ENCODE measurements around the gene CCDC3.
"Not testable (repeated sequence)": the region's sequence is repeated elsewhere in the genome, so short reads cannot be mapped to it uniquely, and the experiment has no call there.

The CCDC3 gene

GRCh38 chr10:12888470-12888869 is 113.0 kb downstream of the CCDC3 start:
- no peak for DNase-seq (ENCODE audit: low read depth, low spot score)

GRCh38 chr10:12887780-12888179 is 113.7 kb downstream of the CCDC3 start:
- DNase-seq (ENCODE audit: low read depth, low spot score) = no peak

GRCh38 chr10:12884851-12885250 is 116.7 kb downstream of the CCDC3 start:
- DNase-seq (ENCODE audit: low read depth, low spot score) = no peak

GRCh38 chr10:12880423-12880822 is 121.1 kb downstream of the CCDC3 start:
- DNase-seq (ENCODE audit: low read depth, low spot score) = no peak

GRCh38 chr10:12877150-12877549 is 124.4 kb downstream of the CCDC3 start:
- DNase-seq (ENCODE audit: low read depth, low spot score) = no peak

GRCh38 chr10:12876266-12876665 is 125.2 kb downstream of the CCDC3 start:
- DNase-seq (ENCODE audit: low read depth, low spot score) = no peak

GRCh38 chr10:12875100-12875499 is 126.4 kb downstream of the CCDC3 start:
- no peak for DNase-seq (ENCODE audit: low read depth, low spot score)

- DNase-seq (ENCODE audit: low read depth, low spot score) = no peak
These were observed 127.0 kb downstream of the CCDC3 start for GRCh38 chr10:12874501-12874900.

GRCh38 chr10:12873172-12873571 is 128.3 kb downstream of the CCDC3 start:
- no peak for DNase-seq (ENCODE audit: low read depth, low spot score)

- DNase-seq (ENCODE audit: low read depth, low spot score) = no peak
These were observed 128.9 kb downstream of the CCDC3 start for GRCh38 chr10:12872577-12872976.

GRCh38 chr10:12869427-12869826 is 132.1 kb downstream of the CCDC3 start:
- DNase-seq (ENCODE audit: low read depth, low spot score) = no peak

GRCh38 chr10:12868229-12868628 is 133.3 kb downstream of the CCDC3 start:
- no peak for DNase-seq (ENCODE audit: low read depth, low spot score)

- not testable (repeated sequence) for DNase-seq (ENCODE audit: low read depth, low spot score)
These were observed 136.0 kb downstream of the CCDC3 start for GRCh38 chr10:12865515-12865914.

GRCh38 chr10:12862459-12862858 is 139.1 kb downstream of the CCDC3 start:
- no peak for DNase-seq (ENCODE audit: low read depth, low spot score)

- DNase-seq (ENCODE audit: low read depth, low spot score) = no peak
These were observed 146.5 kb downstream of the CCDC3 start for GRCh38 chr10:12854988-12855387.

- no peak for DNase-seq (ENCODE audit: low read depth, low spot score)
These were observed 148.8 kb downstream of the CCDC3 start for GRCh38 chr10:12852687-12853086.

GRCh38 chr10:12849319-12850181 is 152.0 kb downstream of the CCDC3 start:
- DNase-seq (ENCODE audit: low read depth, low spot score) = no peak

GRCh38 chr10:12848439-12849173 is 152.9 kb downstream of the CCDC3 start:
- no peak for DNase-seq (ENCODE audit: low read depth, low spot score)

GRCh38 chr10:12847361-12847975 is 154.0 kb downstream of the CCDC3 start:
- no peak for DNase-seq (ENCODE audit: low read depth, low spot score)

- no peak for DNase-seq (ENCODE audit: low read depth, low spot score)
These were observed 154.8 kb downstream of the CCDC3 start for GRCh38 chr10:12846718-12847117.

All from activated CD4-positive, CD25-positive, alpha-beta regulatory T cell treated with anti-CD3 and anti-CD28 coated beads, Interleukin-2, amount 50 U/mL, for 16 hours (primary cell).